Smooth muscle cell (in vitro differentiated cells): ENCODE measurements around the gene ANKFN1. TPM values are rescaled to one million over a fixed set of nuclear protein-coding genes. Genes with fewer than 3 reads are reported as not detected.

Source experiments
- DNase-seq: peaks from one replicate; lab custom pipeline; 2025; ENCODE audit not compliant: unreplicated experiment; lab: John Stamatoyannopoulos, UW
- H2AFZ ChIP-seq: fragments of 200-600 bp; sonication (generic); 2 replicates; pipeline ENCODE4 v1.6.0; 2016; ENCODE audit warnings: antibody characterized with exemption, low read depth, mild to moderate bottlenecking
- H3F3A ChIP-seq: fragments of 200-600 bp; sonication (generic); 2 replicates; pipeline ENCODE4 v1.6.0; 2017; ENCODE audit warnings: antibody characterized with exemption, low read depth
- H3K27ac ChIP-seq: fragments of 200-600 bp; sonication (generic); 2 replicates; pipeline ENCODE4 v1.5.1; 2016; ENCODE audit warnings: low read depth, mild to moderate bottlenecking
- H3K27me3 ChIP-seq: fragments of 200-600 bp; sonication (generic); 2 replicates; pipeline ENCODE4 v1.6.1; 2016; ENCODE audit warnings: low read depth, mild to moderate bottlenecking
- H3K36me3 ChIP-seq: fragments of 200-600 bp; sonication (generic); 2 replicates; pipeline ENCODE4 v1.5.1; 2016; ENCODE audit warnings: low read depth
- H3K4me1 ChIP-seq: fragments of 200-600 bp; sonication (generic); 2 replicates; pipeline ENCODE4 v1.5.1; 2016; ENCODE audit warnings: low read depth
- H3K4me2 ChIP-seq: fragments of 200-600 bp; sonication (generic); 2 replicates; pipeline ENCODE4 v1.6.0; 2016; ENCODE audit warnings: mild to moderate bottlenecking
- H3K4me3 ChIP-seq: fragments of 200-600 bp; sonication (generic); 2 replicates; pipeline ENCODE4 v1.5.1; 2016; ENCODE audit warnings: mild to moderate bottlenecking
- H3K79me2 ChIP-seq: fragments of 200-600 bp; sonication (generic); 2 replicates; pipeline ENCODE4 v1.6.0; 2016; ENCODE audit warnings: low read depth, mild to moderate bottlenecking
- H3K9ac ChIP-seq: fragments of 200-600 bp; sonication (generic); 2 replicates; pipeline ENCODE4 v1.6.0; 2016; ENCODE audit warnings: low read depth
- H3K9me3 ChIP-seq: fragments of 200-600 bp; sonication (generic); replicated peaks from 2 replicates; pipeline ENCODE4 v1.5.1; 2016; ENCODE audit warnings: low read depth
- H4K20me1 ChIP-seq: fragments of 200-600 bp; sonication (generic); 2 replicates; pipeline ENCODE4 v1.6.0; 2016; ENCODE audit warnings: low read depth
- WGBS: methylation state at CpG from one replicate; pipeline ENCODE4 v1.1.7; 2016; ENCODE audit warnings: low lambda C conversion rate; 5-methylcytosine and 5-hydroxymethylcytosine counted together
- polyA plus RNA-seq: library from polyadenylated mRNA; unstranded; fragments of >200 nt; fragmentation: Nextera tagmentation; extraction: Ambion mirVana; gene quantifications from 2 replicates; pipeline ENCODE4 v1.2.1, GENCODE V29; 2016
- total RNA-seq: library from RNA; depleted of rRNA; stranded (reverse); fragments of >200 nt; gene quantifications from 2 replicates; pipeline ENCODE4 v1.2.3, GENCODE V29; 2014
- TF ChIP-seq, protein P1 (sequence below): fragments of 200-600 bp; sonication (generic); IDR thresholded peaks from 2 replicates; pipeline ENCODE4 v1.5.1; 2017; ENCODE audit warnings: borderline replicate concordance, mild to moderate bottlenecking, antibody characterized with exemption; ENCODE audit not compliant: insufficient read depth, poor library complexity, severe bottlenecking

Gene ANKFN1
- total and polyA plus RNA-seq, 2 experiments from 2014 or later, result 0.24 to 0.45 TPM

DNA sequence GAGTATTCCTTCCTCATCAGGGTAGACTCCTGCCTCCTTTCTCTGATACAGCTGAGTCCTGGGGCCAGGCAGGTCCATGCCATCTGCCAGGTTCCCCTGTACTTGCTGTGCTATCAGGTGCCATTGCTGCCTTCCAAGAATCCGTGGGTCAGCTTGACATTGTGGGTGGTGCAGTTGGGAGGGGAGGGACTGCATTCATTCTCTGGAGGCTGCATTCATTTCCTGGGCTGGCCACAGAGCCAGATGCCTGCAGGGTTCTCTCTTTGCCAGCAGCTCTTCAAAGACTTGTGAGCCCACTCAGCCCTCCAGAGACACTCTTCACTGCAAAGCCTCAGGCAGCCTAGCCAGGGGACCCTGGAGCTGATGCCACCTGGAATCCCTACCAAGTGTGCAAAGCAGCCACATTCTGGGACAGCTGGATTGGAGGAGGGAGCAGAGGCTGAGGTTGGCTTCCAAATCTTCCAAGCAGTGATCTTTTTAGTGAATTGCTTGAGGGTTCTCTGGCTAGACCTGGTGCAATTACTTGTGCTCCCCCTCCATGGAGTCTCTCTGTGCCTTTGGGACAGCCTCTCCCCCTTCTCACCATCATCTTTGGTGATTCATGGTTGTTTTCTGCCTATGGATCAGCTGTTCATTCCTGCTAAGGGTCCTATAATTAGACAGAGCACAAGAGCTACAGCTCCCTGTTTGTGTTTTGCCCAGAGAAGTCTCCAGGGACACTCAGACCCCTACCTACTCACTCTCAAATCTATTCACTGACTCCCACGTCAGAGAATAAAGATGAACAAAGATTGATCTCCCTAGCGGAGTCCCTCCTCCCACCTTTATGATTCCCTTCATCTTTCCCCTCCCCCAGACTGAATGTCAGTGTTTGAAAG is 20.9 kb downstream of the ANKFN1 start:
- Histone ChIP-seq H3K79me2 (no peaks in the 10 kb centered on the region), H4K20me1 (no peaks in the 10 kb centered on the region), H3K4me3 (no peak overlapping the region), H3F3A (no peaks in the 10 kb centered on the region), H3K4me2 (no peak overlapping the region), H2AFZ (no peak overlapping the region), H3K9ac (no peak overlapping the region), H3K27me3 (no peaks in the 10 kb centered on the region), H3K4me1 (peaks cover 6% of the 10 kb centered on the region), H3K27ac (no peak overlapping the region), H3K36me3 (no peaks in the 10 kb centered on the region), H3K9me3 (no peaks in the 10 kb centered on the region)
- WGBS, result 41% methylated on average over 3 of the region's 3 CpGs
- TF ChIP-seq, protein P1, sequence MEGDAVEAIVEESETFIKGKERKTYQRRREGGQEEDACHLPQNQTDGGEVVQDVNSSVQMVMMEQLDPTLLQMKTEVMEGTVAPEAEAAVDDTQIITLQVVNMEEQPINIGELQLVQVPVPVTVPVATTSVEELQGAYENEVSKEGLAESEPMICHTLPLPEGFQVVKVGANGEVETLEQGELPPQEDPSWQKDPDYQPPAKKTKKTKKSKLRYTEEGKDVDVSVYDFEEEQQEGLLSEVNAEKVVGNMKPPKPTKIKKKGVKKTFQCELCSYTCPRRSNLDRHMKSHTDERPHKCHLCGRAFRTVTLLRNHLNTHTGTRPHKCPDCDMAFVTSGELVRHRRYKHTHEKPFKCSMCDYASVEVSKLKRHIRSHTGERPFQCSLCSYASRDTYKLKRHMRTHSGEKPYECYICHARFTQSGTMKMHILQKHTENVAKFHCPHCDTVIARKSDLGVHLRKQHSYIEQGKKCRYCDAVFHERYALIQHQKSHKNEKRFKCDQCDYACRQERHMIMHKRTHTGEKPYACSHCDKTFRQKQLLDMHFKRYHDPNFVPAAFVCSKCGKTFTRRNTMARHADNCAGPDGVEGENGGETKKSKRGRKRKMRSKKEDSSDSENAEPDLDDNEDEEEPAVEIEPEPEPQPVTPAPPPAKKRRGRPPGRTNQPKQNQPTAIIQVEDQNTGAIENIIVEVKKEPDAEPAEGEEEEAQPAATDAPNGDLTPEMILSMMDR, result no peak
- no peak for DNase-seq

DNA sequence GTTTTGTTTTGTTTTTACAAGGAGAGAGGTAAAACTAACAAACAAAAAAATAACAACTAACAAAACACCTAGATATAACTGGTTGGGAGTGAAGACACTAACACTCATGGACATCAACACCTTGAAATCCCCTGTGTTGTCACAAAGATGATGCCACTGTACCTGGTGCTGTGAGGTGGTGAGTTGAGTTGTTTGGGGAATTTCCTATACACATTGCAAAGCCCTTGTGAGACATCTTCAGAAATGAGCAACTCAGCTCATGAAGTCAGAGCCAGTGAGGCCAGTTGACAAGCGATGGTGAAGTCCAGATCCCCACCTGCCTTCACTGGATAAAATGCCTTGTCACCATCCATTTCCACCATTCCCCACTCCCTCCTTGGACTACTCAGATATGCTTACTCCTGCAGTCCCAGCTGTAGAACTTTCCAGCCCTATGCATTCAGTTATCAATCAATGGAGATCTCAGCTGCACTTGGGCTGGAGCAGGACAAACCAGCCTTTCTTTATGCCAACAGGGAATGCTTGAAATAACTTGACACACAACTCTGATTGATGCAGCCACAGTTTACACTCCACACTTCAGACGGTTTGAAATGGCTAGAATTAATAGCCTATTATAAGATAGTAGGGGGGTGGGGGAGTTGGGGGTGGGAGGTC is 22.2 kb downstream of the ANKFN1 start:
- no peak overlapping the region for H3K9ac ChIP-seq
- no peaks in the 10 kb centered on the region for H3F3A ChIP-seq
- 66% methylated on average over 2 of the region's 2 CpGs for WGBS
- H3K9me3 ChIP-seq, result no peaks in the 10 kb centered on the region
- no peaks in the 10 kb centered on the region for H3K79me2 ChIP-seq
- TF ChIP-seq, protein P1, result no peak
- no peaks in the 10 kb centered on the region for H3K27me3 ChIP-seq
- H3K4me1 ChIP-seq, result peaks cover 6% of the 10 kb centered on the region
- no peaks in the 10 kb centered on the region for H4K20me1 ChIP-seq
- no peak overlapping the region for H3K4me2 ChIP-seq
- no peak overlapping the region for H3K27ac ChIP-seq
- no peaks in the 10 kb centered on the region for H3K36me3 ChIP-seq
- no peak overlapping the region for H2AFZ ChIP-seq
- no peak overlapping the region for H3K4me3 ChIP-seq
- DNase-seq, result no peak

DNA sequence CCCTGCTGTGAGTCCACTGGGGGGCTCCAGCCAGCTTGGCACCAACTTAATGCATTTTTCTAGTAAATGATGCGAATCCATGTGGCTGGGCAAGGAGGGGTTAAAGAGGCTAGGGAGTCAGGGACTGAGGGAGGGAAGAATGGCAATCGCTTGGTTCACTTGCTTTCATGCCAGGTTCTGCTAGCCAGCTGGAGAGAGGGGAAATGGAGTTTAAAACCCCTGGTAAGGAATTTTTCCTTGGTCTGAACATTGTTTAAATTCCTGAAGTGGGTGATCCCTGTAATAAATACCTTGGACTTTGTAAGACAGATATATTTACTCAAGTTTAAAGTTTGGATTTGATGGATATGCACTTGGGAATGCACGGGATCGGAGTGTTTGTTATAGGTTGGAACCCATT is 22.8 kb downstream of the ANKFN1 start:
- Histone ChIP-seq H3K27ac (no peak overlapping the region), H3K79me2 (no peaks in the 10 kb centered on the region), H4K20me1 (no peaks in the 10 kb centered on the region), H3K4me1 (peaks cover 6% of the 10 kb centered on the region), H3K36me3 (no peaks in the 10 kb centered on the region), H3K9ac (no peak overlapping the region), H3K4me3 (no peak overlapping the region), H3F3A (no peaks in the 10 kb centered on the region), H3K9me3 (no peaks in the 10 kb centered on the region), H3K4me2 (no peak overlapping the region), H3K27me3 (no peaks in the 10 kb centered on the region), H2AFZ (no peak overlapping the region)
- 60% methylated on average over 4 of the region's 4 CpGs for WGBS
- DNase-seq, result no peak
- TF ChIP-seq, protein P1, result no peak

DNA sequence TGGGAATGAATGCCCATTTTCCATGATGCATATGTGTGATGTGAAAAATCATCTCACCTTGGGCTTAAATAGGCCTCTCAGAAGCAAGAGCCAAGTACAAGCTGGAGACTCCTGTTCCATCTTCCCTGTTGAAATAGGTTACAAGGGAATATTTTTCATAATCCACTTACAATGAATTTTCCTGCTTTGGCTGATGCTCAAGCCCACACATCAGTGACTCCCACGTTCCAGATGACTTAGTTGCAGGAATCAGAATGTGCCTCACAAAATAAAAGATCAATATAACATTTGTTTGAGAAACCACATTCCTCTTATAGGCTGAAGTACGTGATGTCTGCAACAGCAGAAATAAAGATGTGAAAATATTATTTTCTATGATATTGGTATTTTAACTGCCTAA is 24.1 kb downstream of the ANKFN1 start:
- TF ChIP-seq, protein P1, result no peak
- no peak for DNase-seq
- H4K20me1 ChIP-seq, result no peaks in the 10 kb centered on the region
- no peak overlapping the region for H3K4me3 ChIP-seq
- 92% methylated on average over 2 of the region's 2 CpGs for WGBS
- H3K4me1 ChIP-seq, result peaks cover 6% of the 10 kb centered on the region
- H3K27ac ChIP-seq, result no peak overlapping the region
- no peak overlapping the region for H2AFZ ChIP-seq
- no peaks in the 10 kb centered on the region for H3K79me2 ChIP-seq
- no peaks in the 10 kb centered on the region for H3K9me3 ChIP-seq
- no peaks in the 10 kb centered on the region for H3F3A ChIP-seq
- H3K36me3 ChIP-seq, result no peaks in the 10 kb centered on the region
- no peak overlapping the region for H3K9ac ChIP-seq
- H3K4me2 ChIP-seq, result no peak overlapping the region
- no peaks in the 10 kb centered on the region for H3K27me3 ChIP-seq
